Neural progenitor cell (in vitro differentiated cells): ENCODE results near the gene COX6B1.

ENCODE experiments used
- CTCF ChIP-seq: fragments of 200-600 bp; sonication (generic); IDR thresholded peaks from 2 replicates; pipeline ENCODE4 v1.5.1; 2017; ENCODE audit warnings: antibody characterized with exemption, mild to moderate bottlenecking
- EZH2 ChIP-seq: fragments of 200-600 bp; sonication (generic); IDR thresholded peaks from 2 replicates; pipeline ENCODE4 v1.6.1; 2017; ENCODE audit warnings: antibody characterized with exemption, mild to moderate bottlenecking, moderate library complexity
- EZH2phosphoT487 ChIP-seq: fragments of 200-600 bp; sonication (generic); IDR thresholded peaks from 2 replicates; pipeline ENCODE4 v1.6.1; 2017; ENCODE audit warnings: antibody characterized with exemption

- TF ChIP-seq CTCF (no peak), EZH2 (no peak), EZH2phosphoT487 (no peak)
Observed at GRCh38 chr19:35693422-35693821, 45.3 kb downstream of the COX6B1 start.
